Nephron (organoid): ENCODE data around the gene TMPRSS5.
"Not testable (repeated sequence)": the region's sequence is repeated elsewhere in the genome, so short reads cannot be mapped to it uniquely, and the experiment has no call there.

Experiments used
- H3K27ac Mint-ChIP-seq, 3 experiments: 2 replicates each; pipeline ENCODE4 v1.8.0; 2020; ENCODE audit warnings: mixed read lengths in 3 of 3, mild to moderate bottlenecking in 2 of 3, moderate library complexity in 1 of 3
- H3K27me3 Mint-ChIP-seq: 2 replicates; pipeline ENCODE4 v1.8.0; 2021; ENCODE audit warnings: low read depth, mild to moderate bottlenecking, moderate library complexity, mixed read lengths
- H3K36me3 Mint-ChIP-seq: 2 replicates; pipeline ENCODE4 v1.8.0; 2020; ENCODE audit warnings: low read depth, mixed read lengths
- H3K4me1 Mint-ChIP-seq: 2 replicates; pipeline ENCODE4 v1.8.0; 2020; ENCODE audit warnings: mixed read lengths
- H3K4me3 Mint-ChIP-seq, 3 experiments: 2 replicates each; pipeline ENCODE4 v1.8.0; 2020; ENCODE audit warnings: mild to moderate bottlenecking in 3 of 3, mixed read lengths in 3 of 3, moderate library complexity in 2 of 3
- H3K9me3 Mint-ChIP-seq: 2 replicates; pipeline ENCODE4 v1.8.0; 2020; ENCODE audit warnings: mixed read lengths
- CTCF ChIP-seq, 3 experiments: fragments of 200-600 bp; sonication (generic); IDR thresholded peaks; one replicate each; pipeline ENCODE4 v1.5.0; 2021; ENCODE audit warnings: antibody characterized with exemption in 3 of 3; ENCODE audit not compliant: unreplicated experiment in 3 of 3

TMPRSS5 gene

GRCh38 chr11:113677685-113678084 lies 28.4 kb downstream of the TMPRSS5 start:
- Mint-ChIP-seq H3K36me3 (no peaks in the 10 kb centered on the region), H3K4me3 (no peak overlapping the region), H3K4me1 (peaks cover 44% of the 10 kb centered on the region), H3K27ac (no peak overlapping the region), H3K9me3 (no peaks in the 10 kb centered on the region), H3K27me3 (peaks cover 50% of the 10 kb centered on the region)
- no peak for TF ChIP-seq CTCF (IDR thresholded peaks at IDR 0.05; ENCODE audit: unreplicated experiment in 3 of 3)

- H3K36me3 Mint-ChIP-seq, result no peaks in the 10 kb centered on the region
- H3K4me1 Mint-ChIP-seq, result peaks cover 23% of the 10 kb centered on the region
- peak overlapping the region in 1 of 3 experiments; percentile 76 for H3K27ac Mint-ChIP-seq
- no peaks in the 10 kb centered on the region for H3K9me3 Mint-ChIP-seq
- H3K27me3 Mint-ChIP-seq, result peaks cover 55% of the 10 kb centered on the region
- TF ChIP-seq CTCF (IDR thresholded peaks at IDR 0.05; ENCODE audit: unreplicated experiment in 3 of 3), result no peak
- no peak overlapping the region for H3K4me3 Mint-ChIP-seq
Observed at GRCh38 chr11:113675565-113675964, 30.5 kb downstream of the TMPRSS5 start.

- TF ChIP-seq CTCF (IDR thresholded peaks at IDR 0.05; ENCODE audit: unreplicated experiment in 3 of 3), result no peak
- peaks cover 53% of the 10 kb centered on the region for H3K27me3 Mint-ChIP-seq
Observed at GRCh38 chr11:113675003-113675561, 31.0 kb downstream of the TMPRSS5 start.

GRCh38 chr11:113674397-113674685 lies 31.8 kb downstream of the TMPRSS5 start:
- Mint-ChIP-seq H3K4me1 (peaks cover 20% of the 10 kb centered on the region), H3K4me3 (no peak overlapping the region), H3K9me3 (no peaks in the 10 kb centered on the region), H3K36me3 (no peaks in the 10 kb centered on the region), H3K27me3 (peaks cover 51% of the 10 kb centered on the region), H3K27ac (peak overlapping the region in 1 of 3 experiments; percentile 76)
- TF ChIP-seq CTCF (IDR thresholded peaks at IDR 0.05; ENCODE audit: unreplicated experiment in 3 of 3), result no peak

More at GRCh38 chr11:113675003-113675561, 31.0 kb downstream of the TMPRSS5 start:
- peaks cover 20% of the 10 kb centered on the region for H3K4me1 Mint-ChIP-seq
- H3K27ac Mint-ChIP-seq, result peak overlapping the region in 1 of 3 experiments; percentile 76
- no peaks in the 10 kb centered on the region for H3K9me3 Mint-ChIP-seq
- no peak overlapping the region for H3K4me3 Mint-ChIP-seq
- no peaks in the 10 kb centered on the region for H3K36me3 Mint-ChIP-seq

GRCh38 chr11:113673550-113674396 lies 32.3 kb downstream of the TMPRSS5 start:
- Mint-ChIP-seq H3K36me3 (no peaks in the 10 kb centered on the region), H3K9me3 (no peaks in the 10 kb centered on the region), H3K27me3 (peaks cover 51% of the 10 kb centered on the region), H3K27ac (peak overlapping the region in 1 of 3 experiments; percentile 43), H3K4me1 (peaks cover 20% of the 10 kb centered on the region), H3K4me3 (no peak overlapping the region)
- TF ChIP-seq CTCF (IDR thresholded peaks at IDR 0.05; ENCODE audit: unreplicated experiment in 3 of 3), result no peak

- H3K27ac Mint-ChIP-seq, H3K36me3 Mint-ChIP-seq, H3K9me3 Mint-ChIP-seq, H3K4me3 Mint-ChIP-seq: not testable (repeated sequence)
- peaks cover 39% of the 10 kb centered on the region for H3K27me3 Mint-ChIP-seq
- peaks cover 15% of the 10 kb centered on the region for H3K4me1 Mint-ChIP-seq
Observed at GRCh38 chr11:113671914-113672313, 34.2 kb downstream of the TMPRSS5 start.
